ENCODE data around the gene BARHL2.

The BARHL2 gene

DNA sequence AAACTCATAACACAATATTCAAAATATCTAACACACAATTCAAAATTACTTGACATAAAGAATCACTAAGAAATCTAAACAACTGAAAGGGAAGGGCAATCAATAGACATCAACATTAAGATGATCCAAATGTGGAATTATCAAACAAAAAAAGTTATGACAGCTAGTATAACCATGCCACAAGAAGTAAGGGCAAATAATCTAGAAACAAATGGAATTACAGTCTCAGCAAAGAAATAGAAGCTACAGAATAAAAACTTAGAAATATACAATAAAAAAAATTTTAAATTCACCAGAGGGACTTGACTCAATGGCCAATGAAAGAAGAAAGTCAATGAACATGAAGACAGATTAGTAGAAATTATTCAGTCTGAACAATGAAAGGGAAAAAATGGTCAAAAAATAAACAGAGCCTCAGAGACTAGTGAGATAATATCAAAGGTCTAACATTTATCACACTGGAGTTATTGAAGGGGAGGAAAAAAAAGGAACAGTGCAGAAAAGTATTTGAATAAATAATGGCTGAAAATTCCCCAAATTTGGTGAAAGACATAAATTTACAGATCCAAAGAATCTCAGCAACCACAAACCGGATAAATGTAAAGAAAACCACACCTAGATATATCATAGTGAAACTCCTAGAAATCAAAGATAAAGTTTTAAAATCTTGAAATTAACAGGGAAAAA, 41.8 kb downstream of the BARHL2 start:
- no peaks in the 10 kb centered on the region for H3K27me3 ChIP-seq (ENCODE audit: insufficient read depth, poor library complexity, severe bottlenecking)
- no peak overlapping the region for H3K27ac ChIP-seq (replicated peaks)
- TF ChIP-seq, protein P1, sequence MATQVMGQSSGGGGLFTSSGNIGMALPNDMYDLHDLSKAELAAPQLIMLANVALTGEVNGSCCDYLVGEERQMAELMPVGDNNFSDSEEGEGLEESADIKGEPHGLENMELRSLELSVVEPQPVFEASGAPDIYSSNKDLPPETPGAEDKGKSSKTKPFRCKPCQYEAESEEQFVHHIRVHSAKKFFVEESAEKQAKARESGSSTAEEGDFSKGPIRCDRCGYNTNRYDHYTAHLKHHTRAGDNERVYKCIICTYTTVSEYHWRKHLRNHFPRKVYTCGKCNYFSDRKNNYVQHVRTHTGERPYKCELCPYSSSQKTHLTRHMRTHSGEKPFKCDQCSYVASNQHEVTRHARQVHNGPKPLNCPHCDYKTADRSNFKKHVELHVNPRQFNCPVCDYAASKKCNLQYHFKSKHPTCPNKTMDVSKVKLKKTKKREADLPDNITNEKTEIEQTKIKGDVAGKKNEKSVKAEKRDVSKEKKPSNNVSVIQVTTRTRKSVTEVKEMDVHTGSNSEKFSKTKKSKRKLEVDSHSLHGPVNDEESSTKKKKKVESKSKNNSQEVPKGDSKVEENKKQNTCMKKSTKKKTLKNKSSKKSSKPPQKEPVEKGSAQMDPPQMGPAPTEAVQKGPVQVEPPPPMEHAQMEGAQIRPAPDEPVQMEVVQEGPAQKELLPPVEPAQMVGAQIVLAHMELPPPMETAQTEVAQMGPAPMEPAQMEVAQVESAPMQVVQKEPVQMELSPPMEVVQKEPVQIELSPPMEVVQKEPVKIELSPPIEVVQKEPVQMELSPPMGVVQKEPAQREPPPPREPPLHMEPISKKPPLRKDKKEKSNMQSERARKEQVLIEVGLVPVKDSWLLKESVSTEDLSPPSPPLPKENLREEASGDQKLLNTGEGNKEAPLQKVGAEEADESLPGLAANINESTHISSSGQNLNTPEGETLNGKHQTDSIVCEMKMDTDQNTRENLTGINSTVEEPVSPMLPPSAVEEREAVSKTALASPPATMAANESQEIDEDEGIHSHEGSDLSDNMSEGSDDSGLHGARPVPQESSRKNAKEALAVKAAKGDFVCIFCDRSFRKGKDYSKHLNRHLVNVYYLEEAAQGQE (IDR thresholded peaks at IDR 0.05; ENCODE audit: insufficient replicate concordance, low read depth): no peak
- TF ChIP-seq POLR2AphosphoS5 (IDR thresholded peaks at IDR 0.05; ENCODE audit: low read depth) (no peak), SPI1 (IDR thresholded peaks at IDR 0.05; ENCODE audit: borderline replicate concordance, low read depth) (no peak), GABPA (IDR thresholded peaks at IDR 0.05; ENCODE audit: low read depth) (no peak)
- TF ChIP-seq, protein P2, sequence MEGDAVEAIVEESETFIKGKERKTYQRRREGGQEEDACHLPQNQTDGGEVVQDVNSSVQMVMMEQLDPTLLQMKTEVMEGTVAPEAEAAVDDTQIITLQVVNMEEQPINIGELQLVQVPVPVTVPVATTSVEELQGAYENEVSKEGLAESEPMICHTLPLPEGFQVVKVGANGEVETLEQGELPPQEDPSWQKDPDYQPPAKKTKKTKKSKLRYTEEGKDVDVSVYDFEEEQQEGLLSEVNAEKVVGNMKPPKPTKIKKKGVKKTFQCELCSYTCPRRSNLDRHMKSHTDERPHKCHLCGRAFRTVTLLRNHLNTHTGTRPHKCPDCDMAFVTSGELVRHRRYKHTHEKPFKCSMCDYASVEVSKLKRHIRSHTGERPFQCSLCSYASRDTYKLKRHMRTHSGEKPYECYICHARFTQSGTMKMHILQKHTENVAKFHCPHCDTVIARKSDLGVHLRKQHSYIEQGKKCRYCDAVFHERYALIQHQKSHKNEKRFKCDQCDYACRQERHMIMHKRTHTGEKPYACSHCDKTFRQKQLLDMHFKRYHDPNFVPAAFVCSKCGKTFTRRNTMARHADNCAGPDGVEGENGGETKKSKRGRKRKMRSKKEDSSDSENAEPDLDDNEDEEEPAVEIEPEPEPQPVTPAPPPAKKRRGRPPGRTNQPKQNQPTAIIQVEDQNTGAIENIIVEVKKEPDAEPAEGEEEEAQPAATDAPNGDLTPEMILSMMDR (IDR thresholded peaks at IDR 0.05; ENCODE audit: insufficient read depth, low read length): no peak
- no peak overlapping the region for H3K4me3 ChIP-seq (replicated peaks; ENCODE audit: insufficient read depth, low read length)
- no peak for DNase-seq (ENCODE audit: low read depth in 1 of 2, low spot score in 1 of 2)

DNA sequence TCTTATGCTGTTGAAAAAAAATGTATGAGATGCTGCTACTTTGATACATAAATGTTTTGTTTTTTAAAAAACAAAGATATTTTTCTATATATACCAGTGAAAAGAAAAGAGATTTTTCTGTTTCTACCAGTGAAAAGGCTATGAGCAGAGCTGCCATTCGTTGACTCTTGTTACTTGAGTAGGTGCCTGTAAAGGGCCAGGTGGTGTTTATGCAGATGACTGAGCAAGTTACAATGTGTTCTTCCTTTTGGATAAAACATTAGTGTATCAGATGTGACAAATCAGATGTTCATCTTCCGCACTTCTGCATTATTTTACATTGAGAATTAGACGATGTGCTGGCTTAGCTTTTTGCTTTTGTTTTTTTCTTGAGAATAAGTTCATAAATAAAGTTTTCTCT, 45.4 kb downstream of the BARHL2 start:
- Histone ChIP-seq H3K4me3 (replicated peaks; ENCODE audit: insufficient read depth, low read length) (no peak overlapping the region), H3K27me3 (ENCODE audit: insufficient read depth, poor library complexity, severe bottlenecking) (no peaks in the 10 kb centered on the region), H3K27ac (replicated peaks) (no peak overlapping the region)
- no peak for DNase-seq (ENCODE audit: low read depth in 1 of 2, low spot score in 1 of 2)
- no peak for TF ChIP-seq POLR2AphosphoS5 (IDR thresholded peaks at IDR 0.05; ENCODE audit: low read depth)
- TF ChIP-seq, protein P2 (IDR thresholded peaks at IDR 0.05; ENCODE audit: insufficient read depth, low read length): no peak
- TF ChIP-seq SPI1 (IDR thresholded peaks at IDR 0.05; ENCODE audit: borderline replicate concordance, low read depth): no peak
- TF ChIP-seq, protein P1 (IDR thresholded peaks at IDR 0.05; ENCODE audit: insufficient replicate concordance, low read depth): no peak
- no peak for TF ChIP-seq GABPA (IDR thresholded peaks at IDR 0.05; ENCODE audit: low read depth)

DNA sequence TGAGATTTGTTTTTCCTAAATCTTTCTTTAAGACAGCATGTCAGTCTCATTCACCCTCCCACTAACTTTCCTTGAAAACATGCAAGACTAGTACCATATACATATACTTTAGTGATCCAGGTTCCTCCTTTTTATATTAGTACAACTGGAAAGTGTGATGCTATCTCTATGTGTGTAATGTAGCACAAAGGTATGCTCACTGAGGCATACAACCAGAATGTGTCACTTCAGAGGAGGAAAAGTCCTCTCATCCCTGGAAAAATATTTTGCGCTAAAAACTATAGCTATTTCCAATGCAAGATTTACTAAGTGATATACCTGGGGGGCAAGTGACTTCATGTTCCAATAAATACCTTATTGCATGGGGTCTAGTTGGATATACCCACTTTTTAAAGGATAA, 45.9 kb downstream of the BARHL2 start:
- TF ChIP-seq, protein P2 (IDR thresholded peaks at IDR 0.05; ENCODE audit: insufficient read depth, low read length): no peak
- no peak for TF ChIP-seq SPI1 (IDR thresholded peaks at IDR 0.05; ENCODE audit: borderline replicate concordance, low read depth)
- no peak for TF ChIP-seq POLR2AphosphoS5 (IDR thresholded peaks at IDR 0.05; ENCODE audit: low read depth)
- TF ChIP-seq GABPA (IDR thresholded peaks at IDR 0.05; ENCODE audit: low read depth): no peak
- TF ChIP-seq, protein P1 (IDR thresholded peaks at IDR 0.05; ENCODE audit: insufficient replicate concordance, low read depth): no peak
- no peak overlapping the region for H3K27ac ChIP-seq (replicated peaks)
- no peaks in the 10 kb centered on the region for H3K27me3 ChIP-seq (ENCODE audit: insufficient read depth, poor library complexity, severe bottlenecking)
- H3K4me3 ChIP-seq (replicated peaks; ENCODE audit: insufficient read depth, low read length): no peak overlapping the region
- no peak for DNase-seq (ENCODE audit: low read depth in 1 of 2, low spot score in 1 of 2)
